Activated CD8-positive, alpha-beta memory T cell treated with anti-CD3 and anti-CD28 coated beads, Interleukin-2, amount 50 U/mL, for 24 hours (primary cell): Measurements from ENCODE around the gene GAB4.
"Not testable (repeated sequence)": the region's sequence is repeated elsewhere in the genome, so short reads cannot be mapped to it uniquely, and the experiment has no call there.

Source experiments
- DNase-seq: peaks from one replicate; pipeline ENCODE4 v3.0.0-alpha.2; 2020; ENCODE audit errors: extremely low read depth

The GAB4 gene, protein sequence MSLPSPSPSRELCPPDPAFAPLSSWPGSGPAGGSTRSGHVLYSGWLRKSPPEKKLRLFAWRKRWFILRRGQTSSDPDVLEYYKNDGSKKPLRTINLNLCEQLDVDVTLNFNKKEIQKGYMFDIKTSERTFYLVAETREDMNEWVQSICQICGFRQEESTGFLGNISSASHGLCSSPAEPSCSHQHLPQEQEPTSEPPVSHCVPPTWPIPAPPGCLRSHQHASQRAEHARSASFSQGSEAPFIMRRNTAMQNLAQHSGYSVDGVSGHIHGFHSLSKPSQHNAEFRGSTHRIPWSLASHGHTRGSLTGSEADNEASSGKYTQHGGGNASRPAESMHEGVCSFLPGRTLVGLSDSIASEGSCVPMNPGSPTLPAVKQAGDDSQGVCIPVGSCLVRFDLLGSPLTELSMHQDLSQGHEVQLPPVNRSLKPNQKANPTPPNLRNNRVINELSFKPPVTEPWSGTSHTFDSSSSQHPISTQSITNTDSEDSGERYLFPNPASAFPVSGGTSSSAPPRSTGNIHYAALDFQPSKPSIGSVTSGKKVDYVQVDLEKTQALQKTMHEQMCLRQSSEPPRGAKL

GRCh38 chr22:17007852-17008731, at the start of gene GAB4:
GAB4 (minus strand) TSS chr22:17008222; CDS start chr22:17008114, 108 bp downstream.
- no peak for DNase-seq

DNA sequence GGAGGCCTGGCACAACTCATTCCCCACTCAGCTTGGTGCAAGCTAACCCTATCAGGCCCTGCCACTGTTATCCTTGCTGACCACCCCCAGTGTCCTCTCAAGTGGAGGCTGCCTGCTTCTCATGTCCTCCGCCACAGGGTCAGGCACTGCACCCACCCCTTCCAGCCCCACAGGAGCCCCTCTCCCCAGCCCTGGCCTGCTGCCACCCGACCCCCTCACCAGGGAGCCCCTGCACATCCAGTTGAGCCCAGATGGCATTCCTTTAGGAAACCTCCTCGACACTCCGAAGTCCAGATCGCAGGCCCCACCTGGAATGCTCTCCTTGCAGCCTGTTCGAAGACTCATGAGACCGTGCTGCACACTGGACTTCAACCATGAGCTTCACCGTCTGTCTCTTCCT, 48.8 kb upstream of the GAB4 start:
- no peak for DNase-seq

- no peak for DNase-seq
Observed at GRCh38 chr22:17056058-17056457, 48.0 kb upstream of the GAB4 start.

DNA sequence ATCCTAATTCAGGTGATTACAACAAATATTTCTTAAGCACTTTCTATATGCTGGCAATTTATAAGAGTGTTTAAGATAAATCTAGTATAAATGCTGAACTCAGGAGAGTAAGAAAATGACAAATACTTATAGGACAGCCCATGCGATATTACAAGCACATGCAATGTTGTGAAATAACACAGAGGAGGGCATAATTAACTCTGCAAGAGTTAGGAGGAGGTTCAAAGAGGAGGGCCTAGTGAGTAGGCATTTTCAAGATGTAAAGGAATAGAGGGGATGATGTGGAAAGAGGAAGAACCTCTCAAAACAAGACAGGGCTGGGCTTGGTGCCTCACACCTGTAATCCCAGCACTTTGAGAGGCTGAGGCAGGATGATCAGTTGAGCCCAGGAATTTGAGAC, 39.6 kb upstream of the GAB4 start:
- no peak for DNase-seq

GRCh38 chr22:17046566-17047348, 38.7 kb upstream of the GAB4 start:
- DNase-seq = no peak

DNA sequence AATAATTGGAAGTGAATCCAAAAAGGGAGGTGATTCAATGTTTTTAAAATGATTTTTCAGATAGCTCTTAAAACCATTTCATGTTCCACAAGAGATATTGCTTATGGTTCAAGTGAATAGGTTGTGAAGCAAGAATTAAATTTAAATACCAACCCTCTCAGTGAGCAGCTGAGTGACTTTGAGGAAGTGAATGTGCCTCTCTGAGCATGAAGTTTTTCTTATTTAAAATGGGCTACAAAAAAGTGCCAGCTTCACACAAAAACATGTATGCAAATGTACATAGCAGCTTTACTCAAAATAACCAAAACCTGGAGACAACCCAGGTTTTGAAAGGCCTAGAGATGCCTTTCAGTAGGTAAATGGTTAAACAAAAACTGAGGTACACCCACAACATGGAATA, 35.5 kb upstream of the GAB4 start:
- DNase-seq = no peak

DNA sequence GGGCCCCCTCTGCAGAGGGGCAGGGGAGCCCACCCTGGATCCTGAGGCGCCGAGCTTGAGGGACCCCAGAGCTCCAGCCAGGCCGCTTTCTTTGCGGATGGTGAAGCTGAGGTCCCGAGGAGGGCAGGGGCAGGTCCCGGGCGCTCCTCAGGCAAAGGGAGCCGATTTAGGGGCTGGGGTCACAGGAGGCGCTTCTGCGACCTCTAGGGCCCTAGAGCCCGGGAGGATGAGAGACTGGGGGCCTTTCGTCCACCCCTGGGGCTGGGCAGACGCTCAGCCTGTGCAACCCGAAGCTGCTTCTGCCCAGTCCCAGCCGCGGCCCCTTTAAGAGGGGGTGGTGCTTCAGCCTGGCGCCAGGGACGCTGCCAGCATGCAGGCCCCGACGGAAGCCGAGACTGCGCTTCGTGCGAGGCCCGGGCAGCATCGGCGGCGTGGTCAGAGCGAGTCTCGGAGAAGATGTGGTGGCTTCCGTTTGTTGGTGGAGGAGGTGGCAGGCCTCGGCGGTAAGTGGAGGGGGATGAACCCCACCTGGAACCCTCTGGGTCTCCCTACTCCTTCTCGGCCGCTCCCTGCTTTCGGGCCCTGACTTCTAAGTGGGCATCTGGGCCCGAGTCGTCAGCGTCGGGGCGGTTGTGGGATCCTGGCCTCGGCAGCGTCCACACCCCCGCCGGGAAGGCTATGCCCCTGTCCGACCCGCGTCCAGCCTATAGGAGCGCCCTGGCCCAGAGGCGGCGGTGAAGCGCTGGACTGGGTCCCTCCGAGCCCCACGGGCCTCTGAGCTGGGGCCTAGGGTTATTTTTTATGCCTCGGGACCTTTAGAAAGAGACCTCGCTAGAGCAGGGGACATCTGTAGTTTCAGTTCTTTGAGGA, 29.1 kb upstream of the GAB4 start:
- DNase-seq = not testable (repeated sequence)

DNA sequence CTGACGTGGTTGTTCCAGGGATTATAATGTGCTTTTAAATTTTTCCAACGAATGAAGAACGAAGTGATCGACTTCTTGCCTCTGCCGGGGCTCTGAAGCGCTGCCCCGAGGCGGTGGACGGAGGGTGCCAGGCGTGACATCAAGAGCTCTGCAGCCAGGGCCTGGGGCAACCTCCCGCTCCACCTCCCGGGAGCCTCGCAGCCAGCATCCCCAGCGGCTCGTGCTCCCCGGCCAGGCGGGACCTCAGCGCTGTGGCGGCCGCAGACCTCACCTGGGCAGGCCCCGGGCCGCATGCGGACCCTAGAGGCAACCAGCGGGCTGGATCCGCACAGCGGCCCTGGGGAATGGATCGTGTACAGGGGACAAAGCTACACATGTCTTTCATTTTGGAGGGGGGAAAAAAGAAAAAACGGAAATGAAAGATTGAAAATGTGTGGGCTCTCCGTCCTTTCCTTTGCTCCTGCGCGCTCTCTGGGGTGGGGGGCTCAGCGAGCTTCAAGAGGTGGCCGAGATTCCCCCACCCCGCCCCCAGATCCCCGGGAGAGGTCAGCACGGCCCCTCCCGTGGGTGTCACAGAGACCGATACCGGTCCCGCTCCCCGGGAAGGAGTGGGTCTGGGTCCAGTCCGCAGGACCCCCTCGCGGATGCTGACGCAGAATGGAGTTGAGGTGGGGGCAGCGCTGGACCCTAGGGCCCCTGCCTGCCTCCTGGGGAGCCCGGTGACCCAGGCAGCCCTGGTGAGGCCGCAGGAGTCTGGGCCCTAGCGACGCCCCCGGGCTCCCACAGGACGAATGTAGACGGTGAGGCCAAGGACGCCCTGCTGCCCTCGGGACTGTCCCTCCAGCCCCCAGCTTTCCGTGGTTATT, 28.2 kb upstream of the GAB4 start:
- DNase-seq = not testable (repeated sequence)

DNA sequence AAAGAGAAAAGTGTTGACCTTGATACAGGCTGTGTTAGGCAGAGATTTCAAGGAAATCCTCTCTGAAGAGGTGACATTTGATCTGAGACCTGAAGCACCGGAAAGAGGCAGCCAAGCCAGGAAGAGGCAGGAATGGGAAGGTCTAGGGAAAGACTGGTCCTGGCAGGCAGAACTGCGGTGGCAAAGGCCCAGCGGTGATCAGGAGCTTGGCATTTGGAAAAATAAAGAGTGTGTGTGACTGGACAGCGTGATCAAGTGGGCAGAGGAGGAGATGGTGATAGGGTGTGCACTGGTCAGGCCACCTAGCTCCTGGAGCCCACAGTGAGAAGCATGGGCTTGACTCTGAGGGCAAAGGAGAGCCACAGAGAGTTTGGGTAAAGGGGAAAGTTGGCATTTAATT, 27.2 kb upstream of the GAB4 start:
- no peak for DNase-seq

DNA sequence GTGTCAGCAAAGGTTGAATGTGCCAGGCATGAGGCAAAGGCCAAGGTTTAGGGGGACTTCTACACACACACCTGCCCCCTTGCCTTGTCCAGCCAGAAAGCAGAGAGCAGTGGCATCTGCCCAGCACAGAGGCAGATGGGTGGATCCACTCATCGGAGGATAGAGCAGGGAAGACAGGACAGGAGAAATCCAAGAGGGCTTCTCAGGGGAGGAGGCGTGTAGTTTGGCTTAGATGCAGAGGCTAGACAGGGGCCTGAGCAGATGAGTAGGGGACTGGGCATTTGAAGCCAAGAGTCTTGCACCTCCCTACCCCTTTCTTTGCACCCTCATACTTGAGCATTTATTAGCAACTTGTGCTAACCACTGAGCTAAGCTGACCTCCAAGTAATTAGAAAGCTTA, 26.5 kb upstream of the GAB4 start:
- DNase-seq = not testable (repeated sequence)

- DNase-seq = not testable (repeated sequence)
Observed at GRCh38 chr22:17032277-17032676, 24.3 kb upstream of the GAB4 start.

DNA sequence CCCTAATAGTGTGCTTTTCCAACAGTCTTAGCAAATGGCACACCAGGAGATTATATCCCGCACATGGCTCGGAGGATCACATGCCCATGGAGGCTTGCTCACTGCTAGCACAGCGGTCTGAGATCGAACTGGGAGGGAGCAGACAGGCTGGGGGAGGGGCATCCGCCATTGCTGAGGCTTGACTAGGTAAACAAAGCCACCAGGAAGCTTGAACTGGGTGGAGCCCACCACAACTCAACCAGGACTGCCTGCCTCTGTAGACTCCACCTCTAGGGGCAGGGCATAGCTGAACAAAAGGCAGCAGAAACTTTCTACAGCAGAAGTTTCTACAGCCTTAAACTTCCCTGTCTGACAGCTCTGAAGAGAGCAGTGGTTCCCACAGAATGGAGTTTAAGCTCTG, 16.4 kb upstream of the GAB4 start:
- DNase-seq = not testable (repeated sequence)

GRCh38 chr22:17015552-17015951, 7.5 kb upstream of the GAB4 start:
- DNase-seq = not testable (repeated sequence)

DNA sequence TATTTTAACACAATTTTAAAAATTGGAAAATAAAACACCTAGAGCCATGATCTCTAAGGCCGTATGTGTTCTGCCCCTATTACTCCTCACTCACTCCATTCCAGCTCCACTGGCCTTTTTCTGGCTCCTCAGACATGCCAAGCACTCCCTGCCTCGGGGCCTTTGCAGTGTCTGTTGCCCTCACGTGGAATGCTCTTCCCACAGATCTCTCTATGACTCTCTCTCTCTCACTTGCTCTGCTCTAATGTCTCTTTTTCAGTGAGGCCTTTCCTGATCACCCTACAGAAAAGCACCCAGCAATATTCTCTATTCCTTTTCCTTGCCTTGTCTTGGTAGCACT, 6.0 kb upstream of the GAB4 start:
- not testable (repeated sequence) for DNase-seq

DNA sequence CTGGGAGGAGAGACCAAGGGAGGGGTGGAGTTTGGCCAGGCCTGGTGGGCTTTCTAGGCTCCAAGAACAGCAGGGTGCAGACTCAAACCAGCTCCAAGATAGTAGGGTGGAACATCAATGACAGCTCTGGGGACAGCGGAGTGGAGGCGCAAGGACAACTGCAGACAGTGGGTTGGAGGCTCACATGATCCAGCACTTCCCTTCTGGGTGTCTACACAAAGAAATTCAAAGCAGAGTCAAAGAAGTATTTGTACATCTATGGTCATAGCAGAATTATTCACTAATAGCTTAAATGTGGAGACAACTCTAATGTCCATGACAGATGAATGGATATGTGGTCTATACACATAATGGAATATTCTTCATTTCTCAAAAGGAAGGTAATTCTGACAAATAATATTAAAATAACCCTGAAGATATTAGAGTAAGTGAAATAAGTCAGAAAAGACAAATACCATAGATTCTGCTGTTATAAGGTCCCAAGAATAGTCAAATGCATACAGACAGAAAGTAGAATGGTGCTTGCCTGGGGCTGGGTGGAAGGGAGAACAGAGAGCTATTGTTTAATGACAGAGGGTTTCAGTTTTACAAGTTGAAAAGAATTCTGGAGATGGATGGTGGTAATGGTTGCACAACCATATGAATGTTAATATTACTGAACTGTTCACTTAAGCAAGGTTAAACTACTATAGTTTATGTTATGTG, 5.5 kb upstream of the GAB4 start:
- no peak for DNase-seq

DNA sequence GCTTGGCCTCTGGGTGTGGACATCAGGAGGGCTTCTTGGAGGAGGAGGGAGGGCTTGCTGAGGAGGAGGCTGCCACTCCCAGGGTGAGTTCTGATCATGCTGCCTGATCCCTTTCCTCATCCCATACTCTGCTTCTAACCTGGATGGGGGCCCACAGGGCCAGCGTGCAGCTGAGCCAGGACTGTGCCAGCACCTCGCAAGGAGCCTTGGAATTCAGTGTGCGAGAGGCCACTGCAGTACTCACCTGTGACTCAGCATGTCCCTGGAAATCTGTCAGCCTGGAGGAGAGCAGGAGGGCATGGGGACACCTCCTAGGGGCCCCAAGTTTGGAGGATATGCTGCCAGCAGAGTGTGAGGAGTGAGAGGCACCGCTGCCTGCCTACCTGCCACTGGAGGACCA, 4.2 kb upstream of the GAB4 start:
- no peak for DNase-seq

DNA sequence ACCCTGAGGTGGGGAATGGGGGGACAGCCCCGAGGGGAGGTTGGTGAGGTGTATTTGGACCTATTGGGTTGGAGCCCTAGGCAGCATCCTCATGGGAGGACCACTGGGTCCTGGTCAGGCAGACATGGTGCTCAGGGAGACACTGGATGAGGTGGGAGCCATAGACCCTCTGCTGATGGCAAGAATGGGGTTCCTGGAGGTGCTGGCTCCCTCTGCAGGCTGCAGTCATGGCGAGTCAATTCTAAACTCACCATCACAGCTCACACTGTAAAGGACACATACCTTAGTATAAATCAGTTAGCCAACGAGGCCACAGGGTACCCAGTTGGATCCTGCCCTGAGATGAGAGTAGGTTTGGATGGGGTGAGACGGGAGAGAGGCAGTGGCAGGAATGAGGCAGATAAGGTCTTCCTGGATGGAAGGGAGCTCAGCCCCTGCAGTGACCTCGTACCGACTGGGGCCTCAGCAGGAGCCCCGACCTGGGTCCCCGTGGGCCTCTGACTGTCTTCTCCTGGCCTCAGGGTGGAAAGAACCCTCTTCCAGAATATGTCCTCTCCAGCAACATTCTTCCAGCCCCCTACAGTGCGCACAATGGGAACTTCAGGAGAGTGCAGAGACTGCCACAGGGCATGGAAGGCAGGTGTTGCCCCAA, 1.7 kb upstream of the GAB4 start:
- no peak for DNase-seq

DNA sequence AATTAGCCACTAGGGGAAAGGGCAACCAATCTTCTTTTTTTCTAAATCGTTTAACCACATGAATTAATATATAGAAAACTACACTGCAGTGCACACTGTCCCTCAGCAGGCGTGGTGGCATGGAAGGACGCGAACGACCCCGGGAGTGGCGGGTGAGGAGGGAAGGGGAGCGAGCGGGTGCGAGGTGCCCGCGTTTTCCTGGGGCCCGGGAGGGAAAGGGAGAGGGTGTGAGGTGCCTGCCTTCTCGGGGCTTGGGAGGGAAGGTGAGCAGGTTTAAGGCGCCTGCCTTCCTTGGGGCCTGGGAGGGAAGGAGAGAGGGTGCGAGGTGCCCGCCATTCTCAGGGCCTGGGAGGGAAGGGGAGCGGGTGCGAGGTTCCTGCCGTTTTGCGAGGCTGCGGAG, 765 bp downstream of the GAB4 start:
- no peak for DNase-seq

DNA sequence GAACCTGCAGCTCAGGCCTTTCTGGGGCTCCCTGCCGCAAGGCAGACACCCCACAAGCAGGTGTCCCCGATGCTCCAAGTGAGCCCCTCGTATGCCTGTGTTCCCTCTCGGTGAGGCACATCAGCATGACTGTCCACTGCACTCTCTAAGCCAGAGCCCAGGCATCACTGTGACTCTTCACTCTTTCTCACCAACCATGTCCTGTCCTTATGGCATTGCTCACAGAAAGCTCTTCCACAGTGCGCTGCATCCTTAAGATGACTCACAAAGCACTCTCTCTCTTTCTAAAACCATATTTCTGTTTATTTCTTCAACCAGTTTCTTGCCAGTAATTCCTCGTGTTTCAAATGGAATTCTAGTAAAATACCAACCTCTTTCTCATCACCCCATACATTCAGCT, 18.1 kb downstream of the GAB4 start:
- no peak for DNase-seq
